GM21515 (cell line): ENCODE measurements around the gene OS9.
A peak's percentile ranks its signal among the peaks of the same experiment; 100 is the strongest.

Source experiments
- ATAC-seq: cut with Tn5 transposase; IDR thresholded peaks from one replicate; pipeline ENCODE4 v1.9.1; 2021; ENCODE audit not compliant: unreplicated experiment

Gene OS9

GRCh38 chr12:57751788-57752667 lies 58.1 kb downstream of the OS9 start, which contains the start of gene CDK4:
CDK4 (minus strand) TSS chr12:57752310; CDS start chr12:57751717, 593 bp downstream.
- ATAC-seq: peak; percentile 66

GRCh38 chr12:57752668-57753000 lies 58.7 kb downstream of the OS9 start:
- ATAC-seq: no peak

- no peak for ATAC-seq
Measured at GRCh38 chr12:57753756-57754337, 59.9 kb downstream of the OS9 start.

GRCh38 chr12:57754411-57755193 lies 60.7 kb downstream of the OS9 start, which contains the start of gene MARCHF9:
MARCHF9 (plus strand) TSS chr12:57755103; CDS start chr12:57755529, 426 bp downstream.
- ATAC-seq: peak; percentile 36

GRCh38 chr12:57755194-57755453 lies 61.2 kb downstream of the OS9 start:
- no peak for ATAC-seq

GRCh38 chr12:57755454-57756372 lies 61.8 kb downstream of the OS9 start:
- ATAC-seq: no peak

GRCh38 chr12:57756406-57757341 lies 62.7 kb downstream of the OS9 start:
- ATAC-seq: peak; percentile 20

GRCh38 chr12:57757771-57758170 lies 63.8 kb downstream of the OS9 start:
- no peak for ATAC-seq

GRCh38 chr12:57758552-57759359 lies 64.8 kb downstream of the OS9 start:
- no peak for ATAC-seq

GRCh38 chr12:57759360-57759980 lies 65.5 kb downstream of the OS9 start:
- ATAC-seq: no peak

GRCh38 chr12:57760347-57760982 lies 66.5 kb downstream of the OS9 start:
- ATAC-seq: no peak

GRCh38 chr12:57761391-57761998 lies 67.6 kb downstream of the OS9 start:
- no peak for ATAC-seq

- no peak for ATAC-seq
Measured at GRCh38 chr12:57762463-57762862, 68.5 kb downstream of the OS9 start.

- ATAC-seq: no peak
Measured at GRCh38 chr12:57763881-57764661, 70.1 kb downstream of the OS9 start.

- no peak for ATAC-seq
Measured at GRCh38 chr12:57764662-57765002, 70.7 kb downstream of the OS9 start.

GRCh38 chr12:57765003-57765697 lies 71.2 kb downstream of the OS9 start:
- peak; percentile 46 for ATAC-seq
